OCI-LY1 (cell line): ENCODE data around the gene BASP1.
"Not testable (repeated sequence)": the region's sequence is repeated elsewhere in the genome, so short reads cannot be mapped to it uniquely, and the experiment has no call there.

Experiments
- CTCF ChIP-seq: fragments of 200-600 bp; sonication (generic), shearing (Covaris generic); IDR thresholded peaks from 2 replicates; pipeline ENCODE4 v1.5.1; 2017; ENCODE audit warnings: mild to moderate bottlenecking, antibody characterized with exemption, low read length, moderate library complexity, mixed read lengths
- EZH2 ChIP-seq: fragments of 200-600 bp; sonication (generic), shearing (Covaris generic); IDR thresholded peaks from 2 replicates; pipeline ENCODE4 v1.8.0; 2017; ENCODE audit warnings: borderline replicate concordance, mixed run types, mild to moderate bottlenecking, antibody characterized with exemption, low read length, moderate library complexity, mixed read lengths

DNA sequence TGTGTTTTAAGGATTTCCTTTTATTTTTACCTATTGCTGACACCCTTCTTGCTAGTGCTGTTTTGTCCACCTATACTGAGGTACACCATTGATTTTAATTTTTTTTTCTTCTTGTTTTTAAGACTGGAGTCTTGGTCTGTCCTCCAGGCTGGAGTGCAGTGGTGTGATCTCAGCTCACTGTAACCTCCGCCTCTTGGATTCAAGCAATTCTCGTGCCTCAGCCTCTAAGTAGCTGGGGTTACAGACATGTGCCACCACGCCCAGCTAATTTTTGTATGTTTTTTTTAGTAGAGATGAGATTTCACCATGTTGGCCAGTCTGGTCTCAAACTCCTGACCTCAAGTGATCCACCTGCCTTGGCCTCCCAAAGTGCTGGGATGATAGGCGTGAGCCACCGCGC is 32.4 kb downstream of the BASP1 start:
- not testable (repeated sequence) for TF ChIP-seq CTCF, EZH2
